ENCODE data around the gene PGA3.
"Not testable (repeated sequence)": the region's sequence is repeated elsewhere in the genome, so short reads cannot be mapped to it uniquely, and the experiment has no call there.

Gene PGA3

GRCh38 chr11:61210629-61211028 lies 7.3 kb downstream of the PGA3 start:
- not testable (repeated sequence) for DNase-seq (ENCODE audit: low read depth)

GRCh38 chr11:61211327-61211952 lies 8.1 kb downstream of the PGA3 start:
- not testable (repeated sequence) for DNase-seq (ENCODE audit: low read depth)

GRCh38 chr11:61212202-61212601 lies 8.9 kb downstream of the PGA3 start:
- DNase-seq (ENCODE audit: low read depth) = not testable (repeated sequence)

GRCh38 chr11:61213711-61214324 lies 10.5 kb downstream of the PGA3 start:
- DNase-seq (ENCODE audit: low read depth) = not testable (repeated sequence)

- not testable (repeated sequence) for DNase-seq (ENCODE audit: low read depth)
Measured at GRCh38 chr11:61218306-61218705, 15.0 kb downstream of the PGA3 start.

- DNase-seq (ENCODE audit: low read depth) = not testable (repeated sequence)
Measured at GRCh38 chr11:61219016-61219415, 15.7 kb downstream of the PGA3 start.

GRCh38 chr11:61222047-61222446 lies 18.7 kb downstream of the PGA3 start, which contains the start of gene PGA4:
PGA4 (plus strand) TSS chr11:61222347; CDS start chr11:61222401, 54 bp downstream.
- not testable (repeated sequence) for DNase-seq (ENCODE audit: low read depth)

GRCh38 chr11:61222692-61223091 lies 19.4 kb downstream of the PGA3 start:
- not testable (repeated sequence) for DNase-seq (ENCODE audit: low read depth)

- not testable (repeated sequence) for DNase-seq (ENCODE audit: low read depth)
Measured at GRCh38 chr11:61226457-61227137, 23.3 kb downstream of the PGA3 start.

GRCh38 chr11:61229458-61229857 lies 26.1 kb downstream of the PGA3 start:
- DNase-seq (ENCODE audit: low read depth) = not testable (repeated sequence)

GRCh38 chr11:61231033-61231432 lies 27.7 kb downstream of the PGA3 start:
- not testable (repeated sequence) for DNase-seq (ENCODE audit: low read depth)

- not testable (repeated sequence) for DNase-seq (ENCODE audit: low read depth)
Measured at GRCh38 chr11:61231585-61231984, 28.3 kb downstream of the PGA3 start.

GRCh38 chr11:61232548-61233145 lies 29.3 kb downstream of the PGA3 start:
- not testable (repeated sequence) for DNase-seq (ENCODE audit: low read depth)

- not testable (repeated sequence) for DNase-seq (ENCODE audit: low read depth)
Measured at GRCh38 chr11:61237130-61237529, 33.8 kb downstream of the PGA3 start.

GRCh38 chr11:61240288-61240687 lies 37.0 kb downstream of the PGA3 start:
- not testable (repeated sequence) for DNase-seq (ENCODE audit: low read depth)

GRCh38 chr11:61240875-61241274 lies 37.6 kb downstream of the PGA3 start, which contains the start of gene PGA5:
PGA5 (plus strand) TSS chr11:61241175; CDS start chr11:61241227, 52 bp downstream.
- DNase-seq (ENCODE audit: low read depth) = not testable (repeated sequence)

GRCh38 chr11:61241526-61241925 lies 38.2 kb downstream of the PGA3 start:
- DNase-seq (ENCODE audit: low read depth) = not testable (repeated sequence)

- DNase-seq (ENCODE audit: low read depth) = not testable (repeated sequence)
Measured at GRCh38 chr11:61245284-61245964, 42.1 kb downstream of the PGA3 start.

GRCh38 chr11:61248071-61248470 lies 44.8 kb downstream of the PGA3 start:
- not testable (repeated sequence) for DNase-seq (ENCODE audit: low read depth)

GRCh38 chr11:61249201-61249600 lies 45.9 kb downstream of the PGA3 start:
- DNase-seq (ENCODE audit: low read depth) = not testable (repeated sequence)

Measured in amniotic epithelial cell (primary cell).